Measurements from ENCODE around the gene CIC. TPM values are rescaled to one million over a fixed set of nuclear protein-coding genes. Genes with fewer than 3 reads are reported as not detected.

The CIC gene
- total RNA-seq, 2 experiments from 2014 or later: 60.7 to 65.6 TPM

DNA sequence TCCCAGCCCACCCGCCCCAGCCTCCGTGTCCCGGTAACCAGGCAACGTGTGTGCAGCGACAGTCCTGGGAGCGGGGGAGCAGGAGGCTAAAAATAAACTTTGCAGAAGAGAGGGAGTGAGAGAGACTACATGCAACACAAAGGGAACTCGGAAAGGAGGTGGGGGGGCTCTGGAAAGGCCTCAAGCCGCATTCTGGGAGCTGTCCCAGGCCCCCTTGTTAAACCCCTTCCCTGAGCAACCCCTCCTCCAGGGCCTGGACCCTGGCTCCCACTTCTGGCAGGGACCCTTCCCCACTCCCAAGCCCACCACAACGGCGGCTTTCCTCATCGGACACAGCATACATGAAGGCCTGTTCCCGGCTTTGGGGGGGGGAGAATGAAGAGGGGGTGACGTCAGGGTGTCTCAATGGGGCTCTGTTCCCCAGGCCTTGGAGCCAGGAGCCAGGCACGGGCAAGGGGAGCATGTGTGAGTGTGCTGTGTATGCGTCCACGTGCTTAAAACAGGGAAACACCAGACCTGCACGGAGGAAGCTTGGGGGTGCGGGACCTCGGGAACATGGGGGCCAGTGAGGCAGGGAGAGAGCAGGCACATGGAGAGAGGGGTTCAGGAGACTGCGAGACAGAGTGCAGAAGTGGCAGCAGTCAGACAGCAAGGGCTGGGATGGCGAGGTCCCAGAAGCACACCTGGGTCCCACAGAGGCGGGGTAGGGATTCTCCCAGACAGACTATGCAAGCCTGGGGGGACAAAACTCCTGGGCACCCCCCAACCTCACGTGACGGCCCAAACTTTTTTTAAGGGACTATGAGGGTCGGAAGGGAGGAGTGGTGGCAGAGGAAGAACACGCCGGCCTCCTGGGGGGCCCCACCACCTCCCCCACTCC is 16.4 kb upstream of the CIC start:
- peak overlapping the region; percentile 95 for H3K4me3 Mint-ChIP-seq
- peaks cover 24% of the 10 kb centered on the region for H3K36me3 Mint-ChIP-seq (ENCODE audit: low read depth)
- peaks cover 30% of the 10 kb centered on the region for H3K4me1 Mint-ChIP-seq (ENCODE audit: low read depth)
- H3K27ac Mint-ChIP-seq: peak overlapping the region; percentile 91
- intact Hi-C loops (cut with micrococcal nuclease): no loop called here
- peak; percentile 34 for DNase-seq
- ATAC-seq: no peak
- H3K27me3 Mint-ChIP-seq: peaks cover 5% of the 10 kb centered on the region
- ChIA-PET POLR2A (interaction anchor here (0.6 to 15.0 kb wide), 6 partner anchors 9 to 291 kb away, joined by 3 to 119 read pairs (median 4); no protein-coding TSS in a partner anchor), CTCF (interaction anchor here (0.9 to 4.1 kb wide), 3 partner anchors 11 to 39 kb away, joined by 3 to 29 read pairs (median 4); partner anchors contain the start of gene GSK3A)
- no peak for TF ChIP-seq CTCF (IDR thresholded peaks at IDR 0.05)
- no peaks in the 10 kb centered on the region for H3K9me3 Mint-ChIP-seq

- POLR2A ChIA-PET: interaction anchor here (0.6 to 15.0 kb wide), 4 partner anchors 17 to 292 kb away, joined by 3 to 119 read pairs (median 10); no protein-coding TSS in a partner anchor
- CTCF ChIA-PET: interaction anchor here (4.1 kb wide), 1 partner anchor 25 kb away, joined by 29 read pairs; no protein-coding TSS in a partner anchor
- intact Hi-C loops (cut with micrococcal nuclease): loop anchor here (2.0 kb wide), 1 partner anchor 15 kb away; the partner anchor contains the start of gene CIC
These were observed 15.6 kb upstream of the CIC start for GRCh38 chr19:42253245-42254088.

GRCh38 chr19:42254089-42254849 is 14.8 kb upstream of the CIC start:
- peak; percentile 85 for DNase-seq
- ATAC-seq: peak; percentile 28
- no peak for TF ChIP-seq CTCF (IDR thresholded peaks at IDR 0.05)
- Mint-ChIP-seq H3K27me3 (peaks cover 5% of the 10 kb centered on the region), H3K36me3 (ENCODE audit: low read depth) (peaks cover 24% of the 10 kb centered on the region), H3K4me3 (peak overlapping the region; percentile 95), H3K9me3 (no peaks in the 10 kb centered on the region), H3K4me1 (ENCODE audit: low read depth) (peaks cover 27% of the 10 kb centered on the region), H3K27ac (peak overlapping the region; percentile 81)
- ChIA-PET CTCF (no interaction called here), POLR2A (no interaction called here)
- intact Hi-C loops (cut with micrococcal nuclease): loop anchor here (2.0 kb wide), 1 partner anchor 15 kb away; the partner anchor contains the start of gene CIC

More at GRCh38 chr19:42253245-42254088, 15.6 kb upstream of the CIC start:
- Mint-ChIP-seq H3K36me3 (ENCODE audit: low read depth) (peaks cover 24% of the 10 kb centered on the region), H3K4me3 (peak overlapping the region; percentile 95), H3K9me3 (no peaks in the 10 kb centered on the region), H3K27me3 (peaks cover 5% of the 10 kb centered on the region), H3K27ac (peak overlapping the region; percentile 91), H3K4me1 (ENCODE audit: low read depth) (peaks cover 30% of the 10 kb centered on the region)
- TF ChIP-seq CTCF (IDR thresholded peaks at IDR 0.05): no peak
- DNase-seq: peak; percentile 74
- peak; percentile 17 for ATAC-seq

DNA sequence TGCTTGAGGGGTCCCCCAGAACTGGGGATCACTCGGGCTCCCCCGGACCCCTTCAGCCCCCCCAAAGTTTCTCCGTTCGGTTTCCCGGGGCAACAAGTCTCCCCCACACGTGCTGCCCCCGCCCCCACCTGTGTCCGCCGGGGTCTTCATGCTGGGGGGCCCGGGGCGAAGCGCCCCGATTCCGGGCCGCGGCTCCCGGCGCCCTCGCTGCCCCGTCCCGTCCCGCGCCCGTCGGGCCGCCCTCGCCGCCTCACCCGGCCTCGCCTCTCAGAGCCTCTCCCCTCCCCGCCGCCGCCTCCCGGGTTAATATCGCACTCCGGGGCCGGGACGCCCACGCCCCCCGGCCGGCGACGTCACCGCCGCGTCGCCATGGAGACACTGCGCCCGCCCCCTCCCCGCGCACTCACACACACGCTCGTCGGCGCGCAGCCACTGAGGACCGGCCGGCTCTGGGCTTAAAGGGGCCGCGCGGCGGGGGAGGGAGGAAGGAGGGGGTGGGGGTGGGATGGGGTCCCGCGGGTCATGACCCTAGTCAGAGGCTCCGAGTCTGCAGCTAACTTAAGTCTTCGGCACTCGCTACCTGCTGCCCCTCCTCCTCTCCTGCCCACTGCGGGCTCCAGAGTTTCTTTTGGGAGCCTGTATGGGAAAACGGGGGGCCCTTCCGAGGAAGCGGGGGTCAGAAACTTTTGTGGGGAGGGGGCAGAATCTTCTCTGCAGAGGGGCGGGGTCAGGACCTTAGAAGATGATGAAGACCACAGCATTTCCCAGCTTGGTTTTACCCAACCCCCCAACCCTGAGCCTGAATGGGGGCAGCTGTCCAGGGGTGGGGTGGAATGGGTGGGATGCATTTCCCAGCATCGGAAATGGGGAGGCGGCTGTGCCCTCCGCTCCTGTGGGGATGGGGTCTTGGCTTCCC is 13.9 kb upstream of the CIC start, which contains the start of gene ERF:
Gene ERF (minus strand): TSS at position 279 of the 916 bp plus-strand sequence. CDS start 129 bp downstream, at position 150.
- peaks cover 18% of the 10 kb centered on the region for H3K36me3 Mint-ChIP-seq (ENCODE audit: low read depth)
- H3K9me3 Mint-ChIP-seq: no peaks in the 10 kb centered on the region
- POLR2A ChIA-PET: interaction anchor here (1.0 to 2.1 kb wide), 7 partner anchors 10 to 124 kb away, joined by 3 to 11 read pairs (median 3); no protein-coding TSS in a partner anchor
- H3K27me3 Mint-ChIP-seq: peaks cover 5% of the 10 kb centered on the region
- intact Hi-C loops (cut with micrococcal nuclease): loop anchor here (2.0 kb wide), 1 partner anchor 14 kb away; the partner anchor contains the start of gene CIC
- ATAC-seq (peak; percentile 76), DNase-seq (peak; percentile 95)
- H3K4me3 Mint-ChIP-seq: peak within 1 kb of the TSS; percentile 95
- H3K4me1 Mint-ChIP-seq (ENCODE audit: low read depth): peaks cover 27% of the 10 kb centered on the region
- no peak for TF ChIP-seq CTCF (IDR thresholded peaks at IDR 0.05)
- peak within 1 kb of the TSS; percentile 81 for H3K27ac Mint-ChIP-seq
- CTCF ChIA-PET: interaction anchor here (0.8 to 1.5 kb wide), 4 partner anchors 12 to 184 kb away, joined by 3 to 4 read pairs (median 4); no protein-coding TSS in a partner anchor

Data from activated CD8-positive, alpha-beta T cell treated with anti-CD3 and anti-CD28 coated beads for 36 hours (primary cell).